Activated CD4-positive, alpha-beta T cell treated with anti-CD3 and anti-CD28 coated beads, Interleukin-10, Interleukin-2, amounts not matched to agents 100 ng/mL and 50 ng/mL, durations not matched to agents 16 hours and 8 hours (primary cell): Measurements from ENCODE around the gene CHADL.
"Not testable (repeated sequence)": the region's sequence is repeated elsewhere in the genome, so short reads cannot be mapped to it uniquely, and the experiment has no call there.

Source experiments
- DNase-seq: peaks from one replicate; pipeline ENCODE4 v3.0.0-alpha.2; 2020

Gene CHADL

DNA sequence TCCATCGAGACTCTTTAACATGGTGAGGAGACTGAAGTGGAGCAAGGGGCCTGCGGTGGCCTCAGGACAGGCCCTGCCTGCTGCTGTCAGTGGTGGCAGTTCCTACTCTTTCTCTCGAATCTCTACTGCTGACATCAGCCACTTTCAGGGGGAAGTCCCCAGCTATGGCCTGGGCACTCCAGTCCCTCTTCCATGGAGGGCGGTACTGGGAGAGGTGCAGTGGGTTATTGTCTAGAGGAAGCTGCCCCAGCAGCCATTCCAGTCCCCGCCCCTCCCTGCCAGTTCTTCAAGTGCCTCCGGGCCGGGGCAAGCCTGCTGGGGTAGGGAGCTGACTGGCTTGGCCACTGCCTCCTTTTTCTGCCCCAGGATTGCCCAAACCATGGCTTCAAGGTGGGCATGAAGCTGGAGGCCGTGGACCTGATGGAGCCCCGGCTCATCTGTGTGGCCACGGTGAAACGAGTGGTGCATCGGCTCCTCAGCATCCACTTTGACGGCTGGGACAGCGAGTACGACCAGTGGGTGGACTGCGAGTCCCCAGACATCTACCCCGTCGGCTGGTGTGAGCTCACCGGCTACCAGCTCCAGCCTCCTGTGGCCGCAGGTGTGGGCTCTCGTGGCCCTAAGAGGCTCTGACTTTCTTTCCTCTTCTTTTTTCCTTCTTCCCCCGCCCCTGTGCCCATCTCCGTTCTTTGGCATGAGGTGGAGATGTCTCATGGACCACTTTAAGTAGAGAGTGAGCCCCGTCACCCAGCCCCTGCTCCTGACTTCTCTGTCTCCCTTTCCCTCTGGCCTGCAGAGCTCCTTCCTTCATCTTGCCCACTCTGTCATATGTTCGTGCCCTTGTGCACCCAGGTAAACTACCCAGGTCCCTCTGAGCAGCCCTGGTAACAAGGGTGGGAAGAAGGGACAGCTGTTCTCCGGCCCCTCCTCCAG lies 13.7 kb downstream of the CHADL start:
- no peak for DNase-seq

DNA sequence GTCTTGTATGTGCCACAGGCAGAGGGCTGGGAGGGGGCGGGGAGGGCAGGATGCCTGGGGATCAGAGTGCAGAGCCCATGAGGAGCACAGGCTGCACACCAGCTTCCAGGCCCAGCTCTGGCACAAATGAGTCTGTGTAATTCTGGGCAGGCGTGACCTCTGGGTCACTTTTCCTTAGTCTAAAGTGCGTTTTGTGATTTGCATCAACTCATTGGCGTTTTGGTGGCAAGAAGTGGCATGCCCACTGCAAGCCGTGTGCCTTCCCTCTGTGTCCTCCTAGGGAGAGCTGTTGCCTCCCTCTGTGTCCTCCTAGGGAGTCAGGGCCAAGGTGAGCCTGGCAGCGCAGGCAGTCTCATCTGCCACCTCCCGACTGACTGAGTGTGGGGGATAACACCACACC lies 17.2 kb downstream of the CHADL start:
- no peak for DNase-seq

GRCh38 chr22:41222846-41223507 lies 17.8 kb downstream of the CHADL start:
- no peak for DNase-seq

DNA sequence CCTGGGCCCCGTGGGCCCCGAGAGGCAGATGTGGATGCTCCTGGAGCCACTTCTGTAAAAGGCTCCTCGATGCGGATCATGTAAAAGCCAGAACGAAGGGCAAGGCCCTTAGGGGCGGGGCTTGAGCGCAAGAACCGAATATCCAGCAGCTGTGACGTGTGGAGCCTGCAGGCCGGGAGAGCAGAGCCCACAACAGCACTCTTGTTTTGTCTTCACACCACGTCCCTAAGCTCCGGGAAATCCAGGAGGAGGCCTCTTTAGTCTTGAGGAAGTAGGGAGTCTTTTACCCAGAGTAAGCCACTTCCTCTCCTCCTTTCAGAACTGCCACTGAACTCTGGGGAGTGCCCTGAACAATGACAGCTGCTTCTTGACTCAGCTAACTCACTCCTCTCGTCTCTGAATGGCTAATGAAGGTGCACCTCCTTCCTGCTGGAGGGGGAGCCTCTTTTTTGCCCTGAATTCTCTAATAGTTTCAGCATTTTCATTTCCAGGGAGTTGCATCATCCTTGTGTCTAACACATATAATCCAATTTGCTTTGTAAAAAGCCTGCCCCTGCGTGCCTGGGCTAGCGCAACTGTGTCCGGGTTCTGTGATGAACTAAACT lies 23.1 kb downstream of the CHADL start:
- DNase-seq = peak; percentile 74

GRCh38 chr22:41216984-41217383 lies 23.7 kb downstream of the CHADL start:
- no peak for DNase-seq

DNA sequence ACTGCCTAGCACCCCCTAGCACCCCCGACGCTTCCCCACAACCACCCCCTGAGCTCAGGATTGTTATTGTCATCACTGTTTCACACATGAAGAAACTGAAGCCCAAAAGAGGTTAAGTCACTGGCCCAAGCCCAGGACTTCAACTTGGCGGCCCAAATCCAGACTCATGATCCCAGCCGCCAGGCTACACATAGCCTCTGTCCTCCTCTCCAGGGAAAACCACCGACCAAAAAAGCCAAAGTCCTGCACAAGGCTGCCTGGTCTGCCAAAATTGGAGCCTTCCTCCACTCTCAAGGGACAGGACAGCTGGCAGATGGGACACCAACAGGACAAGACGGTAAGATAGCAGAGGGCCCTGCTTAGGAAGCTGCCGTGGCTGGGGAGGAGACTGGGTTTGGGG lies 24.8 kb downstream of the CHADL start:
- no peak for DNase-seq

DNA sequence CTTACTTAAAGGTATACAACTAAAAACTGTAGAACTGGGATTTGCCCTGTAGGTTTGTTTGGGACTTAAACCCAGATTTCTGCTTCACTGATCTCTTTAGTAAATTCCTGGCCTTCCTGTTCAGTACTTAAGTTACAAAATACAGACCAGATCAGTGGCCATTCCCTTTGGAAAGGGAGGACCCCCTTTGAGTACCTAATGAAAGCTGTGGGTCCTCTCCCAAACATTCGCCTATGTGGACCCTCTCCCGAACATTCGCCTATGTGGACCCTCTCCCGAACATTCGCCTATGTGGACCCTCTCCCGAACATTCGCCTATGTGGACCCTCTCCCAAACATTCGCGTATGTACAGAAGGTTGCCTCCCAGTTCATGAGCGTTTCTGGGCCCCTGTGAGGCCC lies 25.3 kb downstream of the CHADL start:
- no peak for DNase-seq

GRCh38 chr22:41206719-41207118 lies 34.0 kb downstream of the CHADL start:
- no peak for DNase-seq

GRCh38 chr22:41204992-41205900 lies 35.5 kb downstream of the CHADL start, which contains the start of gene L3MBTL2:
L3MBTL2 (plus strand) TSS chr22:41205312; CDS start chr22:41205363, 51 bp downstream.
- DNase-seq = peak; percentile 100

- DNase-seq = no peak
Observed at GRCh38 chr22:41204066-41204465, 36.7 kb downstream of the CHADL start.

DNA sequence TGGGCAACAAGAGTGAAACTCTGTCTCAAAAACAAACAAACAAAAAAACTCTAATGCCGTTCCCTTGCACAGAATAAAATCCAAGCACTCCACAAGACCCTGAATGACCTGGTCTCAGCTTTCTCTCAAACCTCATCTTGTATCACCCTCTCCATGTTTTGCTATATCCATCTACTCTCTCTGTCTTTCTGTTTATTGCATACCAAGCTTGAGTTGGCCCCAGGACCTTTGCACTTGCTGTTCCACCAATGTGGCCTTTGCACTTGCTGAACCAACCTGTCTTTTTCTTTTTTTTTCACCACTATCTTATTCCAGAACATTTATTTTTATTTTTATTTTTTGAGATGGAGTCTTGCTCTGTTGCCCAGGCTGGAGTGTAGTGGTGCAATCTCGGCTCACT lies 37.6 kb downstream of the CHADL start:
- no peak for DNase-seq

DNA sequence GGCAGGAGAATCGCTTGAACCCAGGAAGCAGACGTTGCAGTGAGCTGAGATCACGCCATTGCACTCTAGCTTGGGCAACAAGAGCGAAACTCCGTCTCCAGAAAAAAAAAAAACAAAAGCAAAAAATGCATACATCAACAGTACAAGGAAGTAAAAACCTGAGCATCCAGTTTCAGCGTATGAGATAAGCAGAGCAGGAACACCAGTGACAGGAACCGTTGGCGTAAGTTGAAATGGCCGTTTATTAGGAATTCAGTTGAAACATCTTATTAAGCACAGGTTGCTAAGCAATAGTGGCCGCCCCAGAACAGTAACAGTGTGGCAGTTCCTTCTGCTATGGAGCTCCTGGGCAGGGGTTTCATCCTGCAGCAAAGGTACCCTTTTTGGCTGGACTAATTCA lies 39.6 kb downstream of the CHADL start:
- DNase-seq = no peak

DNA sequence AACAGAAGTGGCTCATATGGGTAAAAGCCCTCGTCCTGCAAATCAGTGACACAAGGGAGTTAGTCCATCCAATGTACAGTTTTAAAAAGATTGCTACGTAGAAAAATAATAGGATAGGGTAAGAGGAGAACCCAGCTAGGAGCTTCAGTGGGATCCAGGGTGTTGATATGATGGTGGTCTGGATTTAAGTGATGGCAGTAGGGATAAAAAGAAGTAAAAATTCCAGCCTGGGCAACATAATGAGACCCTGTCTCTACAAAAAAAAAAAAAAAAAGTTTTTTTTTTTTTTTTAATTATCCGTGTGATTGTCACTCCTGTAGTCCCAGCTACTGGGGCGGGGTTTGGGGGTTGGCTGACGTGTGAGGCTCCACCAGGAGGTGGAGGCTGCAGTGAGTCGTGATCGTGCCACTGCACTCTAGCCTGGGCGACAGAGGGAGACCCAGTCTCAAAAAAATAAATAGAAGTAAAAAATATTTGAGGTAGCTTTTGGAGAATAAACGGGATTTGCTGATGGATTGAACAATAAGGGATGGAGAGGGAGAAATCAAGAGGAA lies 42.6 kb downstream of the CHADL start:
- DNase-seq = peak; percentile 61

GRCh38 chr22:41197038-41197972 lies 43.4 kb downstream of the CHADL start:
- DNase-seq = peak; percentile 82

- no peak for DNase-seq
Observed at GRCh38 chr22:41193829-41194228, 46.9 kb downstream of the CHADL start.

DNA sequence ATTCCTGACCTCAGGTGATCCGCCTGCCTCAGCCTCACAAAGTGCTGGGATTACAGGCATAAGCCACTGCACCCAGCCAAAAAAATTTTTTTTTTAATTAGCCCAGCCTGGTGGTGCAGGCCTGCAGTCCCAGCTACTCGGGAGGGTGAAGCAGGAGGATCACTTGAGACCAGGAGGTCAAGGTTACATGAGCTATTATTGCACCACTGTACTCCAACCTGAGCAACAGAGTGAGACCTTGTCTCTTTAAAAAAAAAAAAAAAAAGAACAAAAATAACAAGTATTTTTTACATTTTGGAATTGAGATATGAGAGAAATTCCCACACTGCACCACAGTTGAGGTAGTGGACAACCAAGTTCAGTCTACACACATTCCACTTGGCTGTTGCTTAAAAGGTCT lies 49.3 kb downstream of the CHADL start:
- DNase-seq = no peak

DNA sequence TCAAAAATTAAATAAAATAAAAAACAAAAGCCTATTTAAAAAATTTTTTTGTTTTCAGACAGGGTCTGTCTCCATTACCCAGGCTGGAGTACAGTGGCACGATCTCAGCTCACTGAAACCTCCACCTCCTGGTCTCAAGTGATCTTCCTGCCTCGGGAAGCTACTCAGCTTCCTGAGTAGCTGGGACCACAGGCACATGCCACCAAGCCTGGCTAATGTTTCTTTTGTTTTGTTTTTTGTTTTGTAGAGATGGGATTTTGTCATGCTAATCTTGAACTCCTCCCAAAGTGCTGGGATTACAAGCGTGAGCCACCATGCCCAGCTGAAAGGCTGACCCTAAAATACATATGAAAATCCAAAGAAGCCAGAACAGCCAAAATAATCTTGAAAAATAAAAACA lies 56.1 kb downstream of the CHADL start:
- no peak for DNase-seq

- DNase-seq = no peak
Observed at GRCh38 chr22:41181349-41182241, 59.1 kb downstream of the CHADL start.

DNA sequence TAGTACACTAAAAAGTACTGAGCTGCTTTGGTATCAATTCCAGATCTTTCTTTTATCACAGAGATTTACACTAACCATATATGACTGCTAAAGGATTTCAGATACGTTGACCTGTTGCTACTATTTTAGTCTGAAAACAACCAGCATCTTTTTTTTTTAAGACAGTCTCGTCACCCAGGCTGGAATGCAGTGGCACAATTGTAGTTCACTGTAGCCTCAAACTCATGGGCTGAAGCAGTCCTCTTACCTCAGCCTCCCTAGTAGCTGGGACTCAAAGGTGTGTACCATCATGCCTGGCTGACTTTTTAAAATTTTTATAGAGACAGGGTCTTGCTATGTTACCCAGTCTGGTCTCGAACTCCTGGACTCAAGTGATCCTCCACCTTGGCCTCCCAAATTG lies 59.8 kb downstream of the CHADL start:
- DNase-seq = no peak

DNA sequence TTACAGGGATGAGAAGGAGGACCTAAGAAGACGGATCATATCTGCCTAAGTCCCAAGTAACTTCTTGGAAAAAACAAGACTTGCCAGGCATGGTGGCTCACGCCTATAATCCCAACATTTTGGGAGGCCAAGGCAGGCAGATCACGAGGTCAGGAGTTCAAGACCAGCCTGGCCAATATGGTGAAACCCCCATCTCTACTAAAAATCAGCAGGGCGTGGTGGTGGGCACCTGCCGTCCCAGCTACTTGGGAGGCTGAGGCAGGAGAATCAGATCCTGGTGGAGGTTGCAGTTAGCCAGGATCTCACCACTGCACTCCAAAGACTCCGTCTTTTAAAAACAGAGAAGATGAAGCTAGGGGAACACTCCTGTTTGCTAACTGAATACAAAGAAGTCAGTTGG lies 60.4 kb downstream of the CHADL start:
- not testable (repeated sequence) for DNase-seq
